HUES48 (cell line): ENCODE measurements around the gene INSYN1.
"Not testable (repeated sequence)": the region's sequence is repeated elsewhere in the genome, so short reads cannot be mapped to it uniquely, and the experiment has no call there.

Experiments
- H3K27ac ChIP-seq: one replicate; pipeline ENCODE4 v1.7.0; 2013; ENCODE audit warnings: low read depth, low read length, inconsistent platforms
- H3K27me3 ChIP-seq: 2 replicates; pipeline ENCODE4 v1.6.1; 2013; ENCODE audit warnings: mild to moderate bottlenecking, low read length; ENCODE audit not compliant: control insufficient read depth, insufficient read depth
- H3K36me3 ChIP-seq: 2 replicates; pipeline ENCODE4 v1.6.1; 2013; ENCODE audit warnings: low read length; ENCODE audit not compliant: control insufficient read depth, insufficient read depth
- H3K4me1 ChIP-seq: 2 replicates; pipeline ENCODE4 v1.6.1; 2013; ENCODE audit warnings: mild to moderate bottlenecking, low read length; ENCODE audit not compliant: control insufficient read depth, insufficient read depth
- H3K4me3 ChIP-seq: 2 replicates; pipeline ENCODE4 v1.5.1; 2013; ENCODE audit warnings: mild to moderate bottlenecking, low read depth, low read length
- H3K9ac ChIP-seq: 2 replicates; pipeline ENCODE4 v1.6.1; 2013; ENCODE audit warnings: mild to moderate bottlenecking, low read depth, low read length, moderate library complexity
- H3K9me3 ChIP-seq: 2 replicates; pipeline ENCODE4 v1.6.1; 2013; ENCODE audit warnings: low read length; ENCODE audit not compliant: control insufficient read depth, insufficient read depth

INSYN1 gene

GRCh38 chr15:73711526-73711925, 41.6 kb downstream of the INSYN1 start:
- H3K27ac ChIP-seq = no peak overlapping the region
- no peaks in the 10 kb centered on the region for H3K27me3 ChIP-seq
- no peak overlapping the region for H3K9ac ChIP-seq
- no peaks in the 10 kb centered on the region for H3K4me1 ChIP-seq
- H3K9me3 ChIP-seq = no peaks in the 10 kb centered on the region
- peaks cover 65% of the 10 kb centered on the region for H3K36me3 ChIP-seq
- H3K4me3 ChIP-seq = no peak overlapping the region

- H3K27me3 ChIP-seq = no peaks in the 10 kb centered on the region
- H3K27ac ChIP-seq = no peak overlapping the region
Observed at GRCh38 chr15:73710321-73710720, 42.8 kb downstream of the INSYN1 start.

GRCh38 chr15:73709686-73710085, 43.5 kb downstream of the INSYN1 start:
- H3K27me3 ChIP-seq = no peaks in the 10 kb centered on the region
- peaks cover 78% of the 10 kb centered on the region for H3K36me3 ChIP-seq
- no peak overlapping the region for H3K4me3 ChIP-seq
- H3K9ac ChIP-seq = no peak overlapping the region
- H3K9me3 ChIP-seq = no peaks in the 10 kb centered on the region
- no peaks in the 10 kb centered on the region for H3K4me1 ChIP-seq
- H3K27ac ChIP-seq = no peak overlapping the region

More at GRCh38 chr15:73710321-73710720, 42.8 kb downstream of the INSYN1 start:
- no peaks in the 10 kb centered on the region for H3K4me1 ChIP-seq
- no peaks in the 10 kb centered on the region for H3K9me3 ChIP-seq
- no peak overlapping the region for H3K9ac ChIP-seq
- peaks cover 74% of the 10 kb centered on the region for H3K36me3 ChIP-seq
- H3K4me3 ChIP-seq = no peak overlapping the region

- Histone ChIP-seq H3K4me3 (no peak overlapping the region), H3K36me3 (peaks cover 82% of the 10 kb centered on the region), H3K27ac (no peak overlapping the region), H3K9ac (no peak overlapping the region), H3K4me1 (no peaks in the 10 kb centered on the region), H3K9me3 (no peaks in the 10 kb centered on the region), H3K27me3 (no peaks in the 10 kb centered on the region)
Observed at GRCh38 chr15:73709241-73709640, 43.9 kb downstream of the INSYN1 start.

- H3K4me3 ChIP-seq = no peak overlapping the region
- H3K4me1 ChIP-seq = no peaks in the 10 kb centered on the region
- no peaks in the 10 kb centered on the region for H3K9me3 ChIP-seq
- H3K27ac ChIP-seq = no peak overlapping the region
- H3K36me3 ChIP-seq = peaks cover 78% of the 10 kb centered on the region
- no peaks in the 10 kb centered on the region for H3K27me3 ChIP-seq
- no peak overlapping the region for H3K9ac ChIP-seq
Observed at GRCh38 chr15:73708691-73709090, 44.5 kb downstream of the INSYN1 start.

GRCh38 chr15:73704869-73705645, 48.1 kb downstream of the INSYN1 start:
- Histone ChIP-seq H3K9ac (no peak overlapping the region), H3K4me1 (no peaks in the 10 kb centered on the region; the same call in 1 of the 2 replicates), H3K27ac (no peak overlapping the region), H3K9me3 (no peaks in the 10 kb centered on the region), H3K4me3 (no peak overlapping the region), H3K27me3 (no peaks in the 10 kb centered on the region), H3K36me3 (peaks cover 58% of the 10 kb centered on the region)

GRCh38 chr15:73704142-73704868, 48.8 kb downstream of the INSYN1 start:
- H3K27ac ChIP-seq, H3K9me3 ChIP-seq, H3K4me1 ChIP-seq, H3K9ac ChIP-seq, H3K4me3 ChIP-seq, H3K27me3 ChIP-seq: not testable (repeated sequence)
- peaks cover 50% of the 10 kb centered on the region for H3K36me3 ChIP-seq

- H3K27me3 ChIP-seq, H3K9me3 ChIP-seq, H3K4me1 ChIP-seq, H3K4me3 ChIP-seq, H3K27ac ChIP-seq, H3K9ac ChIP-seq: not testable (repeated sequence)
- peaks cover 45% of the 10 kb centered on the region for H3K36me3 ChIP-seq
Observed at GRCh38 chr15:73703601-73704000, 49.5 kb downstream of the INSYN1 start.

- not testable (repeated sequence) for H3K4me3 ChIP-seq, H3K9me3 ChIP-seq, H3K27ac ChIP-seq, H3K9ac ChIP-seq, H3K4me1 ChIP-seq, H3K27me3 ChIP-seq
- H3K36me3 ChIP-seq = peaks cover 35% of the 10 kb centered on the region
Observed at GRCh38 chr15:73702311-73703239, 50.6 kb downstream of the INSYN1 start.

- Histone ChIP-seq H3K27me3 (no peaks in the 10 kb centered on the region), H3K27ac (no peak overlapping the region), H3K4me1 (peaks cover 15% of the 10 kb centered on the region), H3K9ac (no peak overlapping the region), H3K9me3 (no peaks in the 10 kb centered on the region), H3K4me3 (no peak overlapping the region), H3K36me3 (peaks cover 14% of the 10 kb centered on the region)
Observed at GRCh38 chr15:73700041-73700842, 52.9 kb downstream of the INSYN1 start.
